GF-D8 (cell line): ENCODE data around the gene ANKRD17.

Source experiments
- DNase-seq: peaks from one replicate; lab custom pipeline; 2025; lab: John Stamatoyannopoulos, UW

ANKRD17 gene

DNA sequence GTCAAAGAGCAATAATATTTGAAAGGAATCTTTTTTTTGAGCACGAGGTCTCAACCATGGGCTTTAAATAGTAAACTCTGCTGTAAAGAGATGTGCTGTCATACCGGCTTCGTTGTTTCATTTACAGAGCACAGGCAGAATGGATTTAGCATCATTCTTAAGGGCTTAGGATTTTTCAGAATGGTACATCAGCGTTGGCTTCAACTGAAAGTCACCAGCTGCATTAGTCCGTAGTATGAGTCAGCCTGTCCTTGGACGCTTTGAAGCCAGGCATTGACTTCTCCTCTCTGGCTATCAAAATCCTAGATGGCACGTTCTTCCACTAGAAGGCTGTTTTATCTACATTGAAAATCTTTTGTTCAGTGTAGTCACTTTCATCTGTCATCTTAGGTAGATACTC lies 212.7 kb downstream of the ANKRD17 start:
- DNase-seq: no peak

DNA sequence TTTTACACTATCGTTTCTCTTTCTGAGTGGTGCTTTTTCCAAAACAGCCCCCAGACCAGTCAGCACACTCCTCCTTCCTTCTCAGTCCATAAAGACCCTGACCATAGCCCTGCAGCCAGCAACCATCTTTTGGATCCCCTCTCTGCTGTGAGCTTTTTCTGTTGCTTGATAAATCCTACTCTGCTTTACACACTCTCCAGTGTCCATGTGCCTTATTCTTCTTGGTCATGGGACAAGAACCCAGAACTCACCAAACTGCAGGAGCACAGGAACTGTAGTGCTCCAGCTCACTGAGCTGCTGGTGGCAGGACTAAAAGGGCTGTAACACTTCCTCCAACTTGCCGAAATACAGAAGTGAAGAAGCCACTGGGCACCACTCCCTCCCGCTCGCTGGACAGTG lies 221.5 kb downstream of the ANKRD17 start:
- DNase-seq: no peak

DNA sequence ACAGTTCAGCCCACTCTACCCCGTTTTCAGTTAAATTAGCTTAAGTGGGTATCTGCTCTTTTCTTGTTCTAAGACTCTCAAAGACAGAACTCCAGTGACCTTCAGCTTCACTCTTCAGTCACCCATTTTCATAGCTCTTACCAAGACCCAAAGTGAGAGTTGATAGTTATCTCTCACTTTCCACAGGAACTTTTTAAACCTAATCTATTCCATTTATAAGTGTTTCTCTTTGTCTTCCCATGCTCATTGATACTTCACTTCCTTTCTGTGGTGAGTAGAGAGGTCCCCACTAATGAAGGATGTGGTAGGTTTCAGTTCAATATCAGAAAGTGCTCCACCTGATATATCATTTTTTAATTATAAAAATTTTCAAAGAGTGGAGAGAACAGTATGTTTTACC lies 222.5 kb downstream of the ANKRD17 start:
- DNase-seq: no peak

GRCh38 chr4:73034896-73035295 lies 223.7 kb downstream of the ANKRD17 start:
- DNase-seq: no peak

GRCh38 chr4:73028621-73029020 lies 230.0 kb downstream of the ANKRD17 start:
- no peak for DNase-seq
